Measurements from ENCODE around the gene RIT2.

Gene RIT2

GRCh38 chr18:43155842-43156241 is 40.4 kb upstream of the RIT2 start:
- DNase-seq (ENCODE audit: low read depth), result no peak
- TF ChIP-seq, protein P1, sequence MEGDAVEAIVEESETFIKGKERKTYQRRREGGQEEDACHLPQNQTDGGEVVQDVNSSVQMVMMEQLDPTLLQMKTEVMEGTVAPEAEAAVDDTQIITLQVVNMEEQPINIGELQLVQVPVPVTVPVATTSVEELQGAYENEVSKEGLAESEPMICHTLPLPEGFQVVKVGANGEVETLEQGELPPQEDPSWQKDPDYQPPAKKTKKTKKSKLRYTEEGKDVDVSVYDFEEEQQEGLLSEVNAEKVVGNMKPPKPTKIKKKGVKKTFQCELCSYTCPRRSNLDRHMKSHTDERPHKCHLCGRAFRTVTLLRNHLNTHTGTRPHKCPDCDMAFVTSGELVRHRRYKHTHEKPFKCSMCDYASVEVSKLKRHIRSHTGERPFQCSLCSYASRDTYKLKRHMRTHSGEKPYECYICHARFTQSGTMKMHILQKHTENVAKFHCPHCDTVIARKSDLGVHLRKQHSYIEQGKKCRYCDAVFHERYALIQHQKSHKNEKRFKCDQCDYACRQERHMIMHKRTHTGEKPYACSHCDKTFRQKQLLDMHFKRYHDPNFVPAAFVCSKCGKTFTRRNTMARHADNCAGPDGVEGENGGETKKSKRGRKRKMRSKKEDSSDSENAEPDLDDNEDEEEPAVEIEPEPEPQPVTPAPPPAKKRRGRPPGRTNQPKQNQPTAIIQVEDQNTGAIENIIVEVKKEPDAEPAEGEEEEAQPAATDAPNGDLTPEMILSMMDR (IDR thresholded peaks at IDR 0.05; ENCODE audit: low read length, missing control alignments), result no peak

DNA sequence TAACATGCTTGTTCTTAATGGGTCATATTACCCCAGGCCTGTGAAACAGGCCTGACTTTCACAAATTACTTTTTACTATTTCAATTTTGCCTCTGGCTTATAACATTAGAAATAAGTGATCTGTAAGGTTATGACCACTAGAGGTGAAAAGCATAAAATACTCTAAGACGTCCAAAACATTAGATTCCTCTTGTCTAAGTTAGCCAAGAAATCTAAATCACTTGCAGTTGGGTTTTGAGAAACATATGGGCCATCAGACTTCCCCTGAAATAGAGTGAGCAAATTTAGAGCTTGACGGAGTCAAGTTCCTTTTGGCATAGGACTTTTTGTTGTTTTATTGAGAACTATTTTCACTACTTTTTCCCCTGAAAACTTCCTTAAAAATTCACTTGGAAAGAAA is 32.7 kb upstream of the RIT2 start:
- DNase-seq (ENCODE audit: low read depth), result no peak
- no peak overlapping the region for H3K4me3 ChIP-seq (replicated peaks; ENCODE audit: low read depth, low read length)
- TF ChIP-seq, protein P1 (IDR thresholded peaks at IDR 0.05; ENCODE audit: low read length, missing control alignments), result no peak

More at GRCh38 chr18:43155842-43156241, 40.4 kb upstream of the RIT2 start:
- H3K4me3 ChIP-seq (replicated peaks; ENCODE audit: low read depth, low read length), result no peak overlapping the region

GRCh38 chr18:43141208-43141607 is 25.7 kb upstream of the RIT2 start:
- no peak overlapping the region for H3K4me3 ChIP-seq (replicated peaks; ENCODE audit: low read depth, low read length)
- TF ChIP-seq, protein P1 (IDR thresholded peaks at IDR 0.05; ENCODE audit: low read length, missing control alignments), result no peak
- no peak for DNase-seq (ENCODE audit: low read depth)

- TF ChIP-seq, protein P1 (IDR thresholded peaks at IDR 0.05; ENCODE audit: low read length, missing control alignments), result no peak
- H3K4me3 ChIP-seq (replicated peaks; ENCODE audit: low read depth, low read length), result no peak overlapping the region
- no peak for DNase-seq (ENCODE audit: low read depth)
Measured at GRCh38 chr18:43139288-43139946, 23.9 kb upstream of the RIT2 start.

DNA sequence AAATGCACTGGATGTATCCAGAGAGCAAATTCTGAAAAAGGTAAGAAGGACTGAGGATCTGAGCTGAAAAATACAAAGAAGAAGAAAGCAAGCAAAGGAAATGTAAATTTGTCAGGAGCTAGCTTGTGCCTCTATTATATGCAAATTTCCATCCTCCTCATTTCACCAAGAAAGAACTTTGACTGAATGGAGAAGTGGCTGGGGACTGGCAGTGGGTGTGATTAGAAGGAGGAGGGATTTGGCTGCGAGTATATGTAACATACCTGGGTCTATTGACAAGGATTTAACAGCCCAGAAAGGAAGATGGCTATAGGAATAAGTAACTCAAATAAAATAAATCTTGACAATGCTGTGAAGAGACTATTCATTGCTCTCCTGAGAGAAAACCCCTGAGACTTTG is 19.4 kb upstream of the RIT2 start:
- no peak for DNase-seq (ENCODE audit: low read depth)
- TF ChIP-seq, protein P1 (IDR thresholded peaks at IDR 0.05; ENCODE audit: low read length, missing control alignments), result no peak
- H3K4me3 ChIP-seq (replicated peaks; ENCODE audit: low read depth, low read length), result no peak overlapping the region

GRCh38 chr18:43130716-43131260 is 15.3 kb upstream of the RIT2 start:
- DNase-seq (ENCODE audit: low read depth), result no peak
- TF ChIP-seq, protein P1 (IDR thresholded peaks at IDR 0.05; ENCODE audit: low read length, missing control alignments), result no peak
- H3K4me3 ChIP-seq (replicated peaks; ENCODE audit: low read depth, low read length), result no peak overlapping the region

Data from fibroblast of pulmonary artery (primary cell).